A172 (cell line): ENCODE data around the gene ACTN3. TPM values are rescaled to one million over a fixed set of nuclear protein-coding genes. Genes with fewer than 3 reads are reported as not detected.
"Not testable (repeated sequence)": the region's sequence is repeated elsewhere in the genome, so short reads cannot be mapped to it uniquely, and the experiment has no call there.

Source experiments
- DNase-seq: peaks from one replicate; pipeline ENCODE4 v3.0.0-alpha.2; 2015; ENCODE audit warnings: low spot score
- total RNA-seq: library from RNA; depleted of rRNA; stranded (reverse); fragments of >200 nt; shearing (Covaris generic); gene quantifications from 2 replicates; pipeline ENCODE4 v1.2.3, GENCODE V29; 2014; rRNA removed

Gene ACTN3
- total RNA-seq, 1 experiment from 2014 or later, result 11.2 TPM

- no peak for DNase-seq
These were observed 52.3 kb downstream of the ACTN3 start for GRCh38 chr11:66598993-66599392.

- no peak for DNase-seq
These were observed 53.5 kb downstream of the ACTN3 start for GRCh38 chr11:66600219-66600618.

GRCh38 chr11:66600631-66601233, 54.0 kb downstream of the ACTN3 start:
- DNase-seq, result no peak

DNA sequence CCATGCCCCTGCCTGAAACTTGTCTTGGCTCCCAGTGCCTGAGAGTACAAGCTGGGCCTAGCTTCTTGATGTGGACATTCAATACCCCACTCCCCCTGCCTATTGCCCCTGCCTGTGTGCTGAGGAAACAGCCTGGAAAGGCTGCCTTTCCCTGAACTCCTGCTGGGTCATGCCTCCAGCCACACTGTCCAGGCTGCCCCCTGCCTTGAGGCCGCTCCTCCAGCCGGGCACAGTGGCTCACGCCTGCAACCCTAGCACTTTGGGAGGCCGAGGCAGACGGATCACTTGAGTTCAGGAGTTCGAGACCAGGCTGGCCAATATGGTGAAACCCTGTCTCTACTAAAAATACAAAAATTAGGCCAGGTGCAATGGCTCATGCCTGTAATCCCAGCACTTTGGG, 56.4 kb downstream of the ACTN3 start:
- no peak for DNase-seq

GRCh38 chr11:66604155-66604554, 57.5 kb downstream of the ACTN3 start:
- no peak for DNase-seq

GRCh38 chr11:66606608-66607007, 59.9 kb downstream of the ACTN3 start:
- DNase-seq, result not testable (repeated sequence)

GRCh38 chr11:66607126-66607834, 60.6 kb downstream of the ACTN3 start:
- peak; percentile 30 for DNase-seq

- no peak for DNase-seq
These were observed 63.3 kb downstream of the ACTN3 start for GRCh38 chr11:66609721-66610617.

GRCh38 chr11:66612458-66612857, 65.8 kb downstream of the ACTN3 start:
- no peak for DNase-seq

Other genes with a start within 250 kb of the ACTN3 start
- gene CD248, start 229.9 kb upstream of the ACTN3 start, total RNA-seq, result not detected in 2 replicates
- 15.6 and 15.7 TPM in 2 replicates for gene RIN1, start 210.5 kb upstream of the ACTN3 start, total RNA-seq
- gene BRMS1, start 201.8 kb upstream of the ACTN3 start, total RNA-seq, result 95.8 and 104 TPM in 2 replicates
- gene B4GAT1, start 199.3 kb upstream of the ACTN3 start, total RNA-seq, result 47.0 and 54.1 TPM in 2 replicates
- not detected in 2 replicates for gene SLC29A2, start 175.1 kb upstream of the ACTN3 start, total RNA-seq
- gene NPAS4, start 125.9 kb upstream of the ACTN3 start, total RNA-seq, result not detected in 2 replicates
- 80.0 and 127 TPM in 2 replicates for gene MRPL11, start 108.1 kb upstream of the ACTN3 start, total RNA-seq
- 13.3 and 16.1 TPM in 2 replicates for gene PELI3, start 80.0 kb upstream of the ACTN3 start, total RNA-seq
- 76.7 and 79.7 TPM in 2 replicates for gene DPP3, start 66.5 kb upstream of the ACTN3 start, total RNA-seq
- gene BBS1, start 36.3 kb upstream of the ACTN3 start, total RNA-seq, result 14.7 and 22.0 TPM in 2 replicates
- 17.4 and 21.5 TPM in 2 replicates for gene ZDHHC24, start 855 bp upstream of the ACTN3 start, total RNA-seq
- 1.6 and 7.8 TPM in 2 replicates for gene CTSF, start 21.7 kb downstream of the ACTN3 start, total RNA-seq
- 0.31 and 1.2 TPM in 2 replicates for gene CCDC87, start 46.2 kb downstream of the ACTN3 start, total RNA-seq
- 12.4 and 16.6 TPM in 2 replicates for gene CCS, start 46.3 kb downstream of the ACTN3 start, total RNA-seq
- 42.8 and 43.4 TPM in 2 replicates for gene RBM14, start 69.7 kb downstream of the ACTN3 start, total RNA-seq
- gene RBM4, start 91.8 kb downstream of the ACTN3 start, total RNA-seq, result 92.5 and 94.1 TPM in 2 replicates
- 24.9 and 27.7 TPM in 2 replicates for gene RBM4B, start 131.0 kb downstream of the ACTN3 start, total RNA-seq
- gene SPTBN2, start 182.3 kb downstream of the ACTN3 start, total RNA-seq, result 31.6 and 33.4 TPM in 2 replicates